NCI-H1092 (cell line): ENCODE results near the gene HPCAL4.

Experiments used
- DNase-seq: peaks from one replicate; lab custom pipeline; 2025; lab: John Stamatoyannopoulos, UW

The HPCAL4 gene

DNA sequence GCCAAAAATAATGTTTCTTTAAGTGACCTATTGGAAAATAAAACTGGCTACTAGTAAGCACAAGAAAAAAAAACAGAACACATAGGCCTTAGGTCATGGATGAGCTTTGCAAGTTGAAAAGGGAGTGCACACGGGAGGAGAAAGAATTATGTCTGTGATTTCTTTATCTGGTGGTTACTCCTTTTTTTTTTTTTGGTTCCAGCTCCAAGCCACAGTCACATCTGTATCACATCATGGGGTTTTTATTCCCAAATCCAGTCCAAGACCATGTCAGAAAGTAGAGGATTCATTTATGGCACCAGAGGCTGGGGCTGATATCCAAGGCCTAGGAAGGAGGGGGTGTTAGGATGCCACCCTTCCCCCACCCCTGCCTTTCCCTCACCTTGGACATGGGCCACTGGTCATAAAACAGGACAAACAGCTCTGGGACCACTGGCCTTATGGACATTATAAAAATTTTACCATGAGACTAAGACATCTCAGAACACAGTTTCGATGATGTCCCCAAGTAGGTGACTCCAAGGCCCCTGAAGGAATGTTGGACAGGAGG, 41.5 kb downstream of the HPCAL4 start:
- no peak for DNase-seq

DNA sequence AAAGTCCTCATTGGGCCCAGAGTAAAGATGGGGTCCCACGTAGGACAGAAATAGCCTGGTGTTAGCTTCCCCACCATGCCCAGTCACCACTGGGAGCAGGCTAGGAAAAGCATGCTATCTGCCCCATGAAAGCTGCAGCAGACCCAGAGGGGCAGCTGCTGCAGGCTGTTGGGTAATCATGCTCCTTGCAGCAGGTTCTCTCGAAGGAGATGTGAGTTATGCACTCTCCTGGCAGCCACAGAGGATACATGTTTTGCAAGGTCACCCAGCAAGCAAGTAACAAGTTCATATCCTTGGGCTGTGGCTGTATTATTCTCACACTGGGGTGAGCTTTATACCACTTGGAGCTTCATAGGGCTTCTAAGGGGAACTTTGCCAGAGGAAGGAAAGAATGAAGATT, 42.7 kb downstream of the HPCAL4 start:
- DNase-seq: no peak

DNA sequence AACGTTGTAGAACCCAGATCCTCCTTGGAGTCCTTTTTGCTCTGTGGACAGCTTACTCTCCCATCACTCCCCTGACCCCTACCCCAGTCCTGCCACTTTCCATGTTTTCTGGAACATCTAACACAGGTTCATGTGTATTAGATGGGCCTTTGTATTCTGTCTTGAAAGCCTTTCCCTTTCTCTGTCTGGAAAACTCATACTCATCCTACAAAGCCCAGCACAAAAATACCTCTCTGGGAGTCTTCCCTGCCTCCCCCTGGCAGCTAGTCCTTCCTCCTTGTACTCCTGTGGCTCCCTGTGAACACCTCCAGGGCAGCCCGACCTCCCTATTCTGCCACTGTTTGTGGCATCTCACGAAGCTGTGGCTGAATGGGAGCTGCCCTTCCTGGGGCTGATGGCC, 44.0 kb downstream of the HPCAL4 start:
- no peak for DNase-seq

DNA sequence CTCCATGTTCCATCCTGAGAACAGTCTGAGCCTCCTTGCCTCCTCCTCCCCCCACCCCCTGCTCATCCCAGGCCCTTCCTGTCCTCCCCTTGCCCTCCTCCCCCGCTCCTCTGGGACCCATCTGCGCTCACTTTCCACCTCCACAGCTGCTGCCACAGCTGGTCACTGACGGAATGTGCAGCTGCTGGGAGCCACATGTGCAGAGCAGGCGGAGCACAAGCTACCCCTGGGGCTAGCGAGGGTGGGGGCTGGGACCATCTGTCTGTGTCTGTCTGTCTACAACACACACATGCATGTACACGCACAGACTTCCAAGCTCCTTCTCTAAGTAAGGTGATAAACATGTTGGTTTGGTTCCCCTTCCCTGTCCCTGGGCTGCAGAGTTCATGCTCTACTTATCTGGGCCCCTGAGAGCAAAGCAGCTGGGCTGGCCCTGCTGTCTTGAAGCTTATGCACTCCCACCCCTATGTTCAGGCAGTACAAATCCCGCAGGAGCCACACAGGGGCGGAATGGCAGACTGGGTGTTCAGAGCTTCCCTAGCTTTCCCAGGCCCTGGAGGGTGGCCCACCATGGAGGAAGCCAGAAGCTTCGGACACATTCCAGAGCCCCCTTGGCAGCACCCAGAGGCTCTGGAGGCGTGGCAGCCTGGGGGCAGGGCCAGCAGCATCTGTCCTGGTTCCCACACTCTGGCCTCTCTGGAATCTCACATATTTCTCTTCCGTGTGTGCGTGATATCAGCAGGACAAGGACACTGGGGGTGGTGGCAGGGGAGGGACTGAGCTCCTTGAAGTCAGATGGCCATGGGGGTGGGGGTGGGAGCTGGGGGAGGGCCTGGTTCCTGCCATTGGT, 44.8 kb downstream of the HPCAL4 start:
- DNase-seq: no peak

DNA sequence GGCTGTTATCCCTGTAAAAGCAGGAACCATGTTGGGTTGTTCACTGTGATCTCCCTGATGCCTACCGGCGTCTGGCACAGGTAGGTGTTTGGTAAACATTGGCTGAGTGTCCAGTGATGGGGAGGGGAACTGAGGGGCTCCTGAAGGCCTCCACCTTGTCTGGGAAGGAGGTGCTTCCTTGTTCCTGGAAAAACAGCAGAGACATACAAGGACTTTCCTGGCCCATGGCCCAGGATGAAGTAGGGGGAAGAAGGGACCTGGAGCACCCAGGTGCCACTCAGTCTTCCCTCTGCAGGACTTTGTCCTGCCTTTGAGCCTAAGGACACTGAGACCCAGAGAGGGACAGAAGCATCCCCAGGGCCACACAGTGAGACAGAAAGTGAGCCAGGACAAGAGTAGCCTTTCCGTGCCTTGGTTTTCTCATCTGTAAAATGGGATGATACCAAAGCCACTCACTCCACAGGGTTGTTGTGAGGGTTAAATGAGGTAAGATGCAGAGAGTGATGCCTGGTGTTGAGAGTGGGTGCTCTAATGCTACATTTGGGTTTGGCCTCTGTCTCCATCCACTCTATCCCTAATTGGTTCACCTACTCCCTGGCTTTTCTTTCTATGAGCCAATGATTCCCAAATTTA, 45.7 kb downstream of the HPCAL4 start:
- DNase-seq: no peak

DNA sequence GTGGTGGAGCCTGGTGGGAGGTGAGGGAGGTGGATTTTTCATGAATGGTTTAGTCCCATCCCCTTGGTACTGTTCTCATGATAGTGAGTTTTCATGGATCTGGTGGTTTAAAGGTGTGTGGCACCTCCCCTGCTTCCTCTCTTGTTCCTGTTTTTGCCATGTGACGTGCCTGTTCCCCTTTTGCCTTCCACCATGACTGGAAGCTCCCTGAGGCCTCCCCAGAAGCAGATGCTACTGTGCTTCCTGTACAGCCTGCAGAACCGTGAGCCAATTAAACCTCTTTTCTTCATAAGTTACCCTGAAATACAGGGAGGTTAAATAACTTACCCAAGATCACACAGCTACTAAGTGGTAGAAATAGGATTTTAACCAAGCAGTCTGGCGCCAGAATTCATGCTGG, 47.5 kb downstream of the HPCAL4 start:
- no peak for DNase-seq

DNA sequence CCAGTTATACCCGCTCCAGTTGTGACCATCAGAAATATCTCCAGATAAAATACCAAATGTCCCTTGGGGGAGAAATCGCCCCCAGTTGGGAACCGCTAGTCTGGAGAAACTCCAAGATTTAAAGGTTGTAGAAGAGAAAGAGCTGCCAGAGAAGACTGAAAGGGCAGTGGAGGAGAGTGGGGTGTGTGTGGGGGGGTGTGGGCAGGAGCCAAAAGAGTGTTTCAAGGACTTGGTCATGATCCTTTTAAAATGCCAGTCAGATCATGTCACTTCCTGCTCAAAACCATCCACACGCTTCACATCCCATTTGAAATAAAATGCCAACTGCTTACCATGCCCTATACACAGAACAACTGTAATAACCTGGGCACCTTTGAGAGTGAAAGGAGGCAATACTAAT, 48.4 kb downstream of the HPCAL4 start:
- no peak for DNase-seq

DNA sequence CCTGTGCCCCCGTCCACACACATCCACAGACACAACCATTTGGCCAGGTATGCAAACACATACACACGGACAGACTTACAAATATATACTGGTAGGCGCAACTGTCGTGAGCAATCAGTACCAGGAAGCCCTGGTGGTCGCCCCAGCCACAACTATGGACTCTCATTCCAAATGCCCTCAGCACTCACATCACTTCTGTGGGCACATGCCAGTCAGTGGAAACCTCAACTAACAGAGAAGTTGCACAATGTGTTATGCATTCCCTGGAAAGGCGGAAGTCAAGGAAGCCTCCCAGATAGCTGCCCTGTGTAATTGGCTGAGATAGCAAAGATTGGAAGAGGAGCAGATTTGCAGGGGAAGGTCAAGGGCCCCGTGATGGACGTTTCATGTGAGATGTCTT, 50.4 kb downstream of the HPCAL4 start:
- DNase-seq: no peak

DNA sequence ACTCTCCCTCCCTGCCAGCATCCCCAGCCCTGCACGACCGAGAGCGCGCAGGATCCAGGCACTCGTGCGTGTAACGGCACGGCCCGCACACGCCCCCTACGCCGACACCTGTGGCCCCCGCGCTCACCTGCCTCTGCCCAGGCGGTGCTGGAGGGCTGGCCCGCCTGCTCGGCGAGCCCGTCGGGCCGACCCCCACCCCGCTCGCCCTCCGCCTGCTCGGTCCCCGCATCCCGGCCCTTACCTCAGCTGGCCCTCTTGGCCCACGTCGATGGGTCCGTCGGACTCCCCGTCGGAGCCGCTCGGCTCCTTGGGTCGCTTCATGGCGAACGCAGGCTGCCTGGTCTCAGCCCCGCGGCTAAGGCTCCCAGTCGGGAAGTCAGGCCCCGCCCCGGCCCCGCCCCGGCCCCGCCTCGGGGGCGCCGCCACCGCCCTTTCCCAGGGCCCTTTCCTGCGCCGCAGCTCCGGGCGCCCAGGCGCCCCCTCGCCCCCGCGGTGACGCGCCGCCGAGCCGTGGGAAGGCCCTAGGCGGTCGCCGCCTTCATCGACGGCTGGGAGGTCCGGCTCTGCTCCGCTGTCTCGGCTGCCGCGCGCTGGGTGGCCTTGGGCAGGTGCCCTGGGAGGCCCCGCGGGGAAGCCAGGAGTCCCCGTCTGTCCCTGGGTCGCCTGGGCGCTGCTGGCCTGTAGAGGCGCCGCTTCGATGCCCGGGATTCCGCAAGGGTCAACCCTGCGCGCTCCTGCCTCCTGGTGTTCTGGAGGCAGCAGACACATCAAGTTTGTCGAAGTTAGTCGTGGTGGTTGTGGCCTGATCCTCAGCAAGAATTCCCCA, 51.7 kb downstream of the HPCAL4 start, which contains the start of gene HEYL:
HEYL (minus strand) TSS at position 339 of the 826 bp plus-strand sequence; CDS start at position 321, 18 bp downstream.
- DNase-seq: no peak

DNA sequence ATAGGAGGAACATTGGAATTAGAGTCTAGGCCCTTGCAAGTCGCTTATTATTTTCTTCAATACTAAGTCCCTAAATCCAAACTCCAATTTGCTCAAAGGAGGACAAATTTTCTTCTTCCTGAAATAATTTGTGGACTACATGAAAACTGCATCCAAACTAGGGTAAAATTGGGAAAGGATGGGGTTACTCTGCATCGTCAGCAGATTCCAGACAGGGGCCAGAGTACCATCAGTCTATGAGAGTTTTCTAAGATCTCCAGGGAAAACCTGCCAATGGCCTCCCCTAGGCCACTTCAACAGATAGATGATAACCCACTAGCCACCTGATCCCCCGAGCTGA, 52.3 kb downstream of the HPCAL4 start:
- DNase-seq: no peak

DNA sequence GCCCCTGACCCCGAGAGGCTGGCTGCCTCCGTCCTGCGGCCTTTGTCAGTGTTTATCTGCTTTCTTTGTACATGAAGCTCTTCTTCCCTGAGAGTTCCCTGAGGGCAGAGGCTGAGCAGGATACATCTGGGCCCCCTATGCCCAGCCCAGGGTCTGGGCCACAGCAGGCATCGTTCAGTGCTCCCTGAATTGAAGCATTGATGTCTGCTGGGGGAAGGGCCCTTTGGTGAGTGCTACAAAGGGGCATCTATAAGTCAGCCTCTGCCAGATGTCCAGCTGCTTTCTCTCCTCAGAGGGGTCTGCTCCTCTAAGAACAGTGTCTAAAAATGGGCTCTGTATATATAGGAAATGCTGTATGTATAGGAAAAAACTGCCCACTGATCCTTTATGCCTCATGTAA, 53.9 kb downstream of the HPCAL4 start:
- no peak for DNase-seq

DNA sequence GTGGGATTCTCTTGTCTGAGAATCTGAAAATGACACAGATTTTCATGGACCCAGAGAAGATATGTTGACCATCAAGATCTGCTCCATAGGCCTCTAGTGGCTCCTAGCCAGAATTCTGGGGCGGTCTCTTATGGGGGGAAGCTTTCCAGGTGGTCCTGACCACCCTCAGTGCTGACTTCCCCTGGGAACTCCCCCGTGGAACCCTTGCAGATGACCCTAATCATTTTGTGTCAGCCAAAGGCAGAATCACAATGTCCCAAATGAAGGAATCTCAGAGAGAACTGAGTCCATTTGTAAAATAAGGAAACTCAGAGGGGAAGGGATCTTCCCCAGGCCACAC, 55.4 kb downstream of the HPCAL4 start:
- no peak for DNase-seq

DNA sequence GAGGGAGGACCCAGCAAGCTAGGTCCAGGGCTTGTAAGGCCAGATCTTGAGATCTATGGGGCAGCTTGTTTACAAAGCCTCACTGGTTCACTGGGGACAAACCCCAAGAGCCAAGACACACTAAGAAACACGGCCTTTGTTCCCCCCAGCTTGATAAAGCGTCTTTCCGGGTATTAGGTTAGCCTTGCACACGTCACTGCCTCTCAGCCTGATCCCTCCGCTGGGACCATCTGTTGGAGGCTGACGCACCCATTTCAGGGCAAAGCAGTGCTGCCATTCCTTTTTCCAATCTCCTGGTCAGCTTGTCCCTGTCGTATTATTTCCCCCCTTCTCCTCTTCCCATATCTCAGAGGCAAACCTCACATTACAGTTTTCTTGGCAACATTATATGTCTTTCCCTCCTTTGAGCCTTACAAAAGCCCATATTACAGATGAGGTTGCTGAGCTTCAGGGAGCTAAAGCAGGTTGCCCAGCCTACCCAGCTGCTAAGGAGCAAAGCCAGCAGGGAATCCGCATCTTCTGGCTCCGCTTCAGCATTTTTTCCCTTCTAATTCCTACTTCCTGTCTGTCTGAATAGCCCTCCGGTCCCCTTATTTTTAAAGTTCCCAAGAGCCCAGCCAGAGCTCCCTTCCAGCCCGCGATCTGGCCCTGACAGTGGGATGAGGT, 55.9 kb downstream of the HPCAL4 start:
- DNase-seq: no peak

DNA sequence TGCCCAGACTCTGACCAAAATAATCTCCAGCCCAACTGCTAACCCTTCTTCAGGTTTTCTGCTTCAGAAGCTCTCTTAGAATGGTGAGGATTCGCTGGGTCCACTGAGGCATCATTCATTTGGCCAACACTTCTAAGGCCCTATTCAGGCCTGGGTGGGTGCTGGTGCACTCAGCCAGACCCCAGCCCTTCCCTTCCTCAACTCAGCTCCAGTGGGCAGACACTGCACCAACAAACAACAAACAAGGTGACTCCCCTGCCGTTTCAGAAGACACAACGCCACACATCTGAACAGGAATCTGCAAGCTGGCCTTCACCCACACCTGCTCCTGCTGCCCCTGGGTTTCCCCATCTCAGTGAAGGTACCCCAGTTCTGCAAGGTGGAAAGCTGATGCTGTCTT, 57.8 kb downstream of the HPCAL4 start:
- DNase-seq: no peak

DNA sequence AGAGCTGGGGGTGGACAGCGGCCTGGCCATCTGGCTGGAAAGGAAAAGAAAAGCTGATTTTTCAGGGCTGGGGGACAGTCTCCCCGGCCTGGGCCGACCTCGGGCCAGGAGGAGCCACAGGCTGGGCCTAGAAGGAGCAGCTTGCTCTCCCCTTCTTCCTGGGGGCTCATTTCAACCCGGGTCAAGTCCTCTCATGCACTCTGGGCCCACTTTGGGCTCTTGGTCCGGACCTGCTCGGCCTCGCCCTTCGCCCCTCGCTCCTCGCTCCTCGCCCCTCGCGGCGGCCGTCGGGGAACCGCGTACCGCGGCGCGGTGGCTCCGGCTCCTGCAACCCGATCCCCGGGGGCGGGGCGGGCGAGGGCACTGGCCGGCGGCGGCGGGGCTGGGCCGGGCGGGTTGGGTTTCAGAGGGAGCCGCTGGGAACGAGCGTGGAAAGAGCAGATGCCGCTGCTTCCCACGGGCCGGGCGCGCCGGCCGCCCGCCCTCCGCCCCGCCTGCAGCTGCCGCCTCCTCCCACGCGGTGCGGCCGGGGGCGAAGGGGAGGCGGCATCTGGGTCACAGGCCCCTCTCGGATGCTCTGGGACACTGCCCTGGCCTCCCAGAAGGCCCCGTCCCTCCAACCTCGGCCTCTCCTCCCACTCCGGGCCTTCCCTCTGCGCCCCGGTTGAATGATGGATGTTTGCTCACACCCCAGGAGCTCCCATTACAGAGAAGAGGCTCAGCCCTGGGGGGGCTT, 58.4 kb downstream of the HPCAL4 start:
- DNase-seq: no peak

DNA sequence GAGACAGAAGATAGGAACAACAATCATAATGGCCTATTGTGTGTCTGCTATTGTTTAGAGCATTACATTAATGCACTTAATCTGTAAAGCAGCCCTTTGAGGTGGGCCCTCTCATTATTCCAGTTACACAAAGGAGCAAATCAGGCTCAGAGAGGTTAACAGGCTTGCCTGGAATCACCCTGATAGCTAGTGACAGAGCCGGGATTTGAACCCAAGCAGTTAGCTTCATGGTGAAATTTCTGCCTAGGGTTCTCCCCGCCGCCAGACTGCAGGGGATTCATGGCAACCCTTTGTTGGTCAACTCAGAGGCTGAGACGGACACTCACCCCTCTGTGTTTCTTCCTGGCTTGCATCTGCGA, 58.9 kb downstream of the HPCAL4 start:
- no peak for DNase-seq

DNA sequence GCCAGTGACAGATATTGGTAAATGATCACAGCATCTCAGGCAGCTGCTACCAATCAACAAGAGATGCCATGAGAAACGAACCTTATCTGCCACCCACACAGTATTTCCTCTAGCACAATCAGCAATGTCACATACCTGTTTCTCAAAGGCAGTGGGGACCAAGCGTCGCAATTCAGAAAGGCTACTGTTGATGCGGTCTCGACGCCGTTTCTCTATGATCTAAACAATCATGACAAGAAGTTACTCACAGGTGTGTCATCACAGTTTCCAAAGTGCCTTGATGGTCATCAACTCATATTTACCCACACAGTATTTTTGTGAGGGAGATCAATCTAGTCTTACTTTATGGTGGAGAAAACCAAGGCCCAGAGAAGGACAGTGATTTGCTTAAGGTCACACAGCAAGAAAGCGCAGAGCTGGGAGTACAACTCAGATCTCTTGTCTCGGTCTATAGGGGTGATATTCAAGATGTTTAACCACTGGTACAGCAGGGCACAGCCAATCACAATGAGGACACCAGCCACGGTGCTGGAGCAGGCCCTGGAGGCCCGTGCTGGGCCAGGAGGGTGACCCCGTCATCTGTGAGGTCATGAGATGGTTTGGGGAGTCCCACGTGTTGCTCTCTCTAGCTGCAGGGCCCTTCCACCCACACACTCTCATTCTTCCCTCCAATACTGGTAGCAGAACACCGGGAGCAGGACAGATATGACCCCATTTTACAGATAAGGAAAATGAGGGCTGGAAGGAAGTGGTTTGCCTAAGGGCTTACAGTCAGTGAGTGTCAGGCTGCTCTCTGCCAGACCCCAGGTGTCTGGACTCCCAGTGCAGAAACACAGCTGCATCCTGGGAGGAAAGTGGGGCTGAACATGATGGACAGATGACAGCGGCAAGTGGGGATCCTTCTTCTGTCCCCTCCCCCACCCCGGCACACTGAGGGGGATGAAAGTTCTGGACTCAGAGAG, 59.6 kb downstream of the HPCAL4 start:
- DNase-seq: no peak

DNA sequence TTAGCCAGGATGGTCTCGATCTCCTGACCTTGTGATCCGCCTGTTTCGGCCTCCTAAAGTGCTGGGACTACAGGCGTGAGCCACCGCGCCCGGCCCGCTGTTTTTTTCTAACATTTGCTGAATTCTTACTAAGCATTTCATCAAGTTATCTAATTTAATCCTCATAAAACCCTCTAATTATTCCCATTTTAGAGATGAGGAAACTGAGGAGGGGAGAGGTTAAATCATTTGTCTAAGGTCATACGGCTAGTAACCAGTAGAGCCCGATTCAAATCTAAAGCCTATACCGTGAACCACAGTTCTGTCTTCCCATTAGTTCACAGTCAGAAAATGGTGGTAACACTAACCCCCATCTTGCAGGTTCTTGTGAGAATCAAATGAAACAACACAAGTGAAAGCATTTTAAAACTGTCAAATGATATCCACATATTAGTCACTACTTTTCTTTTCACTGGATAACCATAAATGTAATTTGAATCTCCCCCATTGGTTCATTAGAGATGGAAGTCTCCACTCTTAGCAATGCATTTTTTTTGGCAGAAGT, 62.4 kb downstream of the HPCAL4 start:
- no peak for DNase-seq
